K562 (cell line): ENCODE measurements around the gene GAS1. TPM values are rescaled to one million over a fixed set of nuclear protein-coding genes. Genes with fewer than 3 reads are reported as not detected.

Experiments
- E2F5 ChIP-seq: sonication (generic); formaldehyde crosslinking; IDR thresholded peaks from 2 replicates; pipeline ENCODE4 v1.8.0; 2022; ENCODE audit warnings: mild to moderate bottlenecking, missing genetic modification reagents
- MGA ChIP-seq: fragments of 450-650 bp; IDR thresholded peaks from 2 replicates; pipeline ENCODE4 v1.6.1; 2016; ENCODE audit warnings: mild to moderate bottlenecking, moderate library complexity
- polyA plus RNA-seq, 8 experiments: library from polyadenylated mRNA; depleted of rRNA in 4 of 8; stranded (reverse) in 5 of 8; unstranded in 3 of 8; fragments of >200 nt; fragmentation: Nextera tagmentation in 2 of 8; fragmentation: Illumina TruSeq in 1 of 8; extraction: Ambion mirVana in 2 of 8; extraction: Trizol in 1 of 8; gene quantifications; 2 replicates each; pipeline versions ENCODE4 v1.2.1 to v1.2.3, GENCODE V29; 2011 to 2014; ENCODE audit warnings: inconsistent platforms in 1 of 8, missing spikeins in 1 of 8
- total RNA-seq, 7 experiments: library from RNA; depleted of rRNA in 6 of 7; stranded (reverse); fragments of >200 nt in 6 of 7; fragmentation: Illumina TruSeq in 2 of 7; extraction: Trizol in 2 of 7; gene quantifications; 2 replicates each; pipeline versions ENCODE4 v1.2.1 to v1.2.3, GENCODE V29; 2011 to 2021; ENCODE audit warnings: low replicate concordance in 1 of 7

GAS1 gene
- total and polyA plus RNA-seq, 9 of the 15 experiments (the other 6 are each of a cell fraction or from before 2014, with no cell fraction given), result 0.07 to 0.09 TPM; not detected in 7

DNA sequence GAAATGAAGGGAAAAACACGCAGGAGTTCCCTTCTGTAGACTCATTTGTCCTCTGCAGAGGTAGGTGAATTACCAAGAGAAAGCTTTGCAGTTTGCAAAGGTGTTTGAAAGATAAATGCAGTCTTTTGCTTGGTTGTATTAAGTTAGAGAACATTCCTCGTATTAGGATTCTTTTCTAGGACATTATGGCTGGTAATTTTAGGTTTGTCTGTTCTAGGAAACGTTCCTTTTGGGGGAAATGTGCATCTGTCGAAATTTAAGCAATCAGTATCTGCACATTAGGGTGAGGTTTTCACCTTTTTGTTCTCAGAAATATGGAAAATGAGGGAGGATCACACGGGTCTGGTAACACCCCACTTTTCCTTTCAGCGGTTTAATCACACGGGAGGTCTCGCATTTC lies 45.1 kb downstream of the GAS1 start (continued):
- TF ChIP-seq MGA, result no peak
- TF ChIP-seq E2F5 (CRISPR knock-in tag), result no peak
